Posterior vena cava (tissue), 2 donors: ENCODE results near the gene SH3PXD2B. TPM values are rescaled to one million over a fixed set of nuclear protein-coding genes. Genes with fewer than 3 reads are reported as not detected.
A peak's percentile ranks its signal among the peaks of the same experiment; 100 is the strongest.
"Not testable (repeated sequence)": the region's sequence is repeated elsewhere in the genome, so short reads cannot be mapped to it uniquely, and the experiment has no call there.

Experiments
- DNase-seq: peaks from one replicate; pipeline ENCODE4 v3.0.0-alpha.2; 2020; ENCODE audit warnings: low spot score
- intact Hi-C, 2 donors: fragments of 100-400 bp; cut with DNase I; formaldehyde crosslinking; loops; one replicate each; pipeline versions ENCODE4 v1.14.1 to v1.14.2; 2022 to 2023
- total RNA-seq, 2 donors: library from RNA; stranded (reverse); fragmentation: NEBNext Ultra II Directional; extraction: Animal tissue kit (Norgen Biotek cat#: 25700); gene quantifications; one replicate each; pipeline ENCODE4 v1.2.1, GENCODE V29; 2021
- donor health status: DM: yes; HTN: yes; CAD: no.
- donor health status: DM: yes; HTN: yes; CAD: no.

The SH3PXD2B gene
- total RNA-seq, 2 donors from 2014 or later, result 85.2 to 114 TPM

DNA sequence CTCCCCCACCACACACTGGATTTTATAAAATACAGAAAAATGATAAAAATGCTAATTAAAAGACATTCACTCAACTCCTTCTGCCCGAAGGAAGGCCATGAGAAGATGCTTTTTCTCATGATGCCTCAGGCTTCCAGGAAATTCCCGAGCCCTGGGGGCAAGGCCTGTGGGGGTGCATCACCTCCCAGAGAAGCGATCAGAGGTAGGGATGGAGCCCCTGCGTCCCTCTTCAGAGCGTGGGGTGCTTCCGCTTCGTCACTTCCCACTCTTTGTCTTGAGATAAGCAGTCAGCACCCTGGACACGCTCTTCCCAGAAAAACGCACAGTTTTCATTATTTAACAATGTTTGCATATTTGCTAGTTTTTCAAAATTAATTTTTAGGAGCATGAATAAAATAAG is 33.3 kb upstream of the SH3PXD2B start:
- peak; percentile 57 for DNase-seq
- intact Hi-C loops, result no loop called here

- intact Hi-C loops, result no loop called here
- DNase-seq, result peak; percentile 10
These were observed 32.6 kb upstream of the SH3PXD2B start for GRCh38 chr5:172486912-172487311.

- intact Hi-C loops, result no loop called here
- DNase-seq, result peak; percentile 29
These were observed 32.1 kb upstream of the SH3PXD2B start for GRCh38 chr5:172486451-172486850.

GRCh38 chr5:172485511-172486202 is 31.3 kb upstream of the SH3PXD2B start:
- intact Hi-C loops, result no loop called here
- peak; percentile 42 for DNase-seq

DNA sequence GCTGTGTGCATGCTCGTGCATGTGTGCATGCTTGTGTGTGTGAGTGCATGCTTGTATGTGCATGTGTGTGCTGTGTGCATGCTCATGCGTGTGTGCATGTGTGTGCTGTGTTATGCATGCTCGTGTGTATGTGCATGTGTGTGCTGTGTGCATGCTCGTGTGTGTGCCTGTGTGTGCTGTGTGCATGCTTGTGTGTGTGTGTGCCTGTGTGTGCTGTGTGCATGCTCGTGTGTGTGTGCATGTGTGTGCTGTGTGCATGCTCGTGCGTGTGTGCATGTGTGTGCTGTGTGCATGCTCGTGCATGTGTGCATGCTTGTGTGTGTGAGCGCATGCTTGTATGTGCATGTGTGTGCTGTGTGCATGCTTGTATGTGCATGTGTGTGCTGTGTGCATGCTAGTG is 30.3 kb upstream of the SH3PXD2B start:
- intact Hi-C loops, result loop anchor here in 1 of 2 donors (5.0 kb wide), 2 partner anchors 68 to 158 kb away; partner anchors contain the start of gene NEURL1B
- DNase-seq, result no peak

GRCh38 chr5:172482156-172483020 is 28.1 kb upstream of the SH3PXD2B start:
- intact Hi-C loops, result loop anchor here in 1 of 2 donors (5.0 kb wide), 2 partner anchors 70 to 160 kb away; partner anchors contain the start of gene NEURL1B
- DNase-seq, result peak; percentile 64

GRCh38 chr5:172481011-172481800 is 26.9 kb upstream of the SH3PXD2B start:
- intact Hi-C loops, result loop anchor here (2.0 to 5.0 kb wide), 3 partner anchors 71 to 216 kb away; partner anchors contain the start of gene NEURL1B (in 1 of the 2)

DNA sequence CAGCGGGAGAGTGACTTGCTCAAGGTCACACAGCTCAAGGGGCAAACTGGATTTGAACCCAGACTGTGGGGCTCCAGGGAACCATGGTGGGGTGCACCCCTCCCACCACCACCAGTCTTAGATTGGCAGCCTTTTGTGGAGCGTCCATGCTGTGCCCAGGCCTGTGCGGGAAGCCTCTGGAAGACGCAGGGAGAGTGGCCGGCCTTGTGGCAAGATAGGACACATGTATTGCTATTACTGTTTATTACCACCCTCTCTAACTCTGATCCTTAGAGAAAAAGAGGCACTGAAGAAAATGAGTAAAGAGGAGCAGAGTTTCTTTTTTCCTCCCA is 25.4 kb upstream of the SH3PXD2B start:
- intact Hi-C loops, result loop anchor here (2.0 to 5.0 kb wide), 3 partner anchors 73 to 217 kb away; partner anchors contain the start of gene NEURL1B (in 1 of the 2)
- no peak for DNase-seq

More at GRCh38 chr5:172481011-172481800, 26.9 kb upstream of the SH3PXD2B start:
- peak; percentile 55 for DNase-seq

DNA sequence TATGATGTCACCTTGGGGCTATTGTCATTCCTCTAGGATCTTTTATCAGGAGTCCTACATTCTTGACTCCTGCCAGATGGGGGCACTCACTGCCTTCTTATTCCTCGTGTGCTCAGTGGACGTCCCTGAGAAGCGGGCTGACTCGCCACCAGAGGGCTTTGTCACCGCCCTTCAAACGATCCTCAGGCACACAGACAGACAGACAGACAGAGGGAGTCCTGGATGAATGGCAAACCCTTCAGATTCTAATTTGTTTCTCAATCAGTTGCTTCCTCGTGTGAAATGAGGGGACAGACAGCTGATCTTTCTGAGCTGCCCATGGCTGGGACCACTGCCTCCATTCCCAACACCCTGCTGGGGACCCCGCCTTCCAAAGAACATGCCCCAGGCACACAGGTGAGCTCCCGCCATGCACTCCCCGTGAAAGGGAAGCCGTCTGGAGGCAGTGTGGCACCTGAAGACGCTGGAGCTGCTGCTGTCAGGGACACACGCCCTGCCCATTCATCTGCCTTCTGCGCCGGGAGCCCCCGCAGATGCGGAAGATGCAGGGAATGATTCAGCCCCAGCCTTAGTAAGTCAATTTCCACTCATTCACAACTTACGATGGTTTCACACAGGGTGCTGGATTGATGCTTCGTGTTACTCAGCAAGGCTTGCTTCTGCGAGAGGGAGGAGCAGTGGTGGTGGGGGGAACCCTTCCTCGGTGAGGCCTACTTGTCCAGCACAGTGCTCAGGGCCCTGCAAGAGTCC is 24.9 kb upstream of the SH3PXD2B start:
- peak; percentile 95 for DNase-seq
- intact Hi-C loops, result loop anchor here in 1 of 2 donors (2.0 kb wide), 1 partner anchor 218 kb away; no protein-coding TSS in a partner anchor

DNA sequence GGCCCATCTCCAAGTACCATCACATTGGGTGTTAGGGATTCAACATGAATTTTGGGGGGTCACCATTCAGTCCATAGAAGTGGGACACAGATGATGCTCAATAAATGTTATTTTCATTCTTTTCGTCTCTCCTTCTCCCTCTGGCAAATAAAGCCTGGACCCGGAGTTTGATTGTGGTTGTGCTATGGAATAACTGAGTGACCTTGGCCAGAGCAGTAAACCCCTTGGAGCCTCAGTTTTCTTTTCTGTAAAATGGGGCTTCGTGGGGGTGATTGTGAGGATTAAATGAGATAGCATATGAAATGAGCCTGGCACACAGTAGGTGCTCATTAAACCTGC is 24.3 kb upstream of the SH3PXD2B start:
- intact Hi-C loops, result loop anchor here in 1 of 2 donors (2.0 kb wide), 1 partner anchor 218 kb away; no protein-coding TSS in a partner anchor
- DNase-seq, result not testable (repeated sequence)

DNA sequence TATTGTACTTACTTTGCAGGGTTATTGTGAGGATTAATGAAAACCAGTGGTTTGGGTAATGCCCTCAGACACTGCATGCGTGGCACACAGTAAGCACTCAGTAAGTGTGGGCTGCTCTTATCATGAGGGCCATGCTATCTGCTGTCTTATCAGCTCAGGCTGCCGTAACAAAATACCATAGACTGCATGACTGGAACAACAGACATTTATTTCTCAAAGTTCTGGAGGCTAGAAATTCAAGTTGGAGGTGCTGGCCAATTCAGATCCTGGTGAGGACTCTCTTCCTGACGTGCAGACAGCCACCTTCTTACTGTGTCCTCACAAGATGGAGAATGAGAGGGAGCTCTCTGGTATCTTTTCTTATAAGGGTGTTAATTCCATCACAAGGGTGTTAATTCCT is 23.9 kb upstream of the SH3PXD2B start:
- no peak for DNase-seq
- intact Hi-C loops, result loop anchor here in 1 of 2 donors (2.0 kb wide), 1 partner anchor 219 kb away; no protein-coding TSS in a partner anchor

DNA sequence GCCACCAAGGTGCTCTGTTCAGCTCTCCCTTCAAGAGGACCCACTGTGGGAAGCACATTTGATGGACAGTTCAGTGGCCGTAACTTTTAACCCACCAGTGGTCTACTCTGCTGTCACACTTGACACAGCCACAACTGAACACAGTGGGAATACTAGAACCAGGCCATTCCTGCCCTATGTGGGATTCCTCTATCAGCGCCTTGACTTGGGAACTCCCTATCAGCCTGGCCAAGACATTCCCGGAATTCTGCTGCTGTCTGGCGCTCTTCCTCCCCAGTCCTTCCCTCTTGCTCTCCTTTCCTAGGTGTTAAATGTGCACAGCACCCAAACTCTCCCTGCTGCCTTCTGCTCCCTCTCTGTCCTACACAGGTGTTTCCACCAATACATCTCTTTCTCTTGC is 23.1 kb upstream of the SH3PXD2B start:
- intact Hi-C loops, result no loop called here
- DNase-seq, result peak; percentile 65

DNA sequence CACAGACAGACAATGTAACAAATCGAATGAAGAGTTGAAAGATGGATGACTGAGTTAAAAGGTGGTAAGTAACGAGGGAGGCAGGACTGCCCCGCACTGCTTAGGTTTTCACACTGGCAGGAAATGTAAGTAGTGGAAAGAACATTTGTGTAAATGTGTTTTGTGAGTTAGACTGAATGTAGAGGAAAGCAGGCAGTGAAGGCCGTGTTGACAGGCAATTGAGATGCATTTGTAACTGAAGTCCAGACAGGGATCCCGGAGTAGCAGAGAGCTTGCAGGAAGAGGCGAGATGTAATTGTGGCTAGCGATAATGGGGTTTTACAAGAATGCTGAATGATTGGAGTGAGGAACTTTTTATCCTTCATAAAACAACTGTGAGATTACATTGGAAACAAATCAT is 20.0 kb upstream of the SH3PXD2B start:
- peak; percentile 22 for DNase-seq
- intact Hi-C loops, result no loop called here

- intact Hi-C loops, result no loop called here
- peak; percentile 45 for DNase-seq
These were observed 19.1 kb upstream of the SH3PXD2B start for GRCh38 chr5:172473427-172473826.

- peak; percentile 53 for DNase-seq
- intact Hi-C loops, result no loop called here
These were observed 15.4 kb upstream of the SH3PXD2B start for GRCh38 chr5:172469697-172470096.

DNA sequence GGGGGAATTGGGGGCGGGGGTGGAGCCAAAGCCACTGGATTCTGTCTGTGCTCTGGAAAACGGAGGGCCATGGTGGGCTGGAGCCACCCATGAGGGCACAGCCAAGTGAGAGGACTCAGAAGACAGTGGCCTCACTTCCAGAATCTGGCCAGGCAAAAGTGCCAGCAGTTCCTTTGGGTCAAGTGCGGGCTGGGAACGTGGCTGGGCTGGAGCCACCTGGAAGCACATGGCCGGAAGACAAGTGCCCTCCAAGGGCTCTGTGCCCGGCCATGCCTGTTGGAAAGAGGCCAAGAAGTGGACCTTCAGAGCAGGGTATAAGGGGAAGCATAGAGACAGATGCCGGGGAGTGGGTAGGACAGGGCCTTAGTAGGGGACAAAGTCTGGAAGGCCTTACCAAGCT is 11.7 kb upstream of the SH3PXD2B start:
- peak; percentile 77 for DNase-seq

DNA sequence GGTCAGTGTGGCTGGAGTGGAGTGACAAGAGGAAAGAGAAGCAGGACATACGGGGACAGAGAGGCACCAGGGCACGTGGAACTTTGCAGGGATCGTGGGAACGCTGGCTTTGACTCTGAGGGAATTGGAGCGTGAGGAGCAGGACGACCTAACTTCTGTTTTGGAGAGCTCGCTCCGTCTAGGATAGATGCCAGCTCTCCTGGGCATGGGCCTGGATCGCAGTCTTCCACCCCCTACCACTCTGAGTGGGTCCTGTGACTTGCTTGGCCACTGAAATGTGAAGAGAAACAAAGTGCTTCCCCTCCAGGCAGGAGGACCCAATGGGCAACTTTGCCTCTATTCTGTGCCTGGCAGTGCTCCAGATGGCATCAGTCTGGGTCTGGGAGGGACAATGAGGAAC is 8.7 kb upstream of the SH3PXD2B start:
- peak; percentile 55 for DNase-seq
- intact Hi-C loops, result no loop called here

More for the DNA sequence above, 11.7 kb upstream of the SH3PXD2B start:
- intact Hi-C loops, result no loop called here

DNA sequence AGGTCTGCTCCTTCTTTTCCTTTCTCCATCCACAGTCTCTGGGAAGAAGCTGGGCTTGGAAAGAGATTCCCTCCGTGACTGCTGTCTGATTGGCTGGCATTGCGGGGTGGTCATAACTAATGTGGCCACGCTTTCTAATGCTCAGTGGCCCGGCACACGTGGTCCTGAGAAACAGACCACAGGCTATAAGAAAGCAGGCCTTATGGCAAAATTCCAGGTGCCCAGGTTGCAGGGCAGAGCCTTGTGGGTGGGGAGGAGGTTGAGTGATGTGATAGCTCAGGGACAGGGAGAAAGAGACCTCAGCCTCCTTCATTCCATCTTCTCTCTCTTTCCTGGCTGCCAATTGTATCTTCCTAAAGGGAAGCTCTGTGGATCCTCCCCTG is 5.4 kb upstream of the SH3PXD2B start:
- DNase-seq, result no peak
- intact Hi-C loops, result loop anchor here in 1 of 2 donors (10.0 kb wide), 1 partner anchor 475 kb away; no protein-coding TSS in a partner anchor
